Colonic mucosa (tissue), 4 donors: ENCODE results near the gene MGAT4A. TPM values are rescaled to one million over a fixed set of nuclear protein-coding genes. Genes with fewer than 3 reads are reported as not detected.

ENCODE experiments used
- DNase-seq: peaks from one replicate; pipeline ENCODE4 v3.0.0-alpha.2; 2020
- H3K27ac ChIP-seq: fragments of 200-600 bp; one replicate; pipeline ENCODE4 v1.8.0; 2021
- H3K27me3 ChIP-seq: fragments of 200-600 bp; one replicate; pipeline ENCODE4 v1.8.0; 2021
- H3K36me3 ChIP-seq: fragments of 200-600 bp; one replicate; pipeline ENCODE4 v1.8.0; 2021
- H3K4me1 ChIP-seq: fragments of 200-600 bp; one replicate; pipeline ENCODE4 v1.8.0; 2021; ENCODE audit warnings: mild to moderate bottlenecking
- H3K4me3 ChIP-seq: fragments of 200-600 bp; one replicate; pipeline ENCODE4 v1.8.0; 2021
- H3K9ac ChIP-seq, 2 donors: one replicate each; pipeline ENCODE4 v1.7.0; 2013; ENCODE audit warnings: control low read depth in 2 of 2, low read depth in 2 of 2, low read length in 2 of 2
- H3K9me3 ChIP-seq: fragments of 200-600 bp; one replicate; pipeline ENCODE4 v1.8.0; 2021
- CTCF ChIP-seq: fragments of 200-600 bp; IDR thresholded peaks from one replicate; pipeline ENCODE4 v1.8.0; 2022; ENCODE audit warnings: antibody characterized with exemption, mild to moderate bottlenecking
- intact Hi-C: fragments of 100-400 bp; cut with DNase I; formaldehyde crosslinking; loops from one replicate; pipeline ENCODE4 v1.14.1; 2022
- total RNA-seq, 2 donors: library from RNA; stranded (reverse); fragmentation: NEBNext Ultra II Directional in 1 of 2; extraction: Animal tissue kit (Norgen Biotek cat#: 25700) in 1 of 2; gene quantifications; one replicate each; pipeline ENCODE4 v1.2.1, GENCODE V29; 2021
- donor health status: healthy.
- donor health status: DM: no; HTN: no; CAD: no.
- donor health status: DM: no; HTN: no; CAD: no.

The MGAT4A gene
- total RNA-seq, 2 donors from 2014 or later, result 103 to 125 TPM

- no peak for TF ChIP-seq CTCF
- Histone ChIP-seq H3K27ac (no peak overlapping the region), H3K9ac (no peak overlapping the region), H3K36me3 (no peaks in the 10 kb centered on the region), H3K4me1 (no peaks in the 10 kb centered on the region), H3K4me3 (no peak overlapping the region), H3K27me3 (no peaks in the 10 kb centered on the region), H3K9me3 (no peaks in the 10 kb centered on the region)
- no peak for DNase-seq
- intact Hi-C loops, result loop anchor here (10.0 kb wide), 1 partner anchor 65 kb away; no protein-coding TSS in a partner anchor
Observed at GRCh38 chr2:98720286-98720685, 10.6 kb downstream of the MGAT4A start.

GRCh38 chr2:98717621-98718020 lies 13.3 kb downstream of the MGAT4A start:
- Histone ChIP-seq H3K27me3 (no peaks in the 10 kb centered on the region), H3K4me1 (no peaks in the 10 kb centered on the region), H3K9me3 (no peaks in the 10 kb centered on the region), H3K9ac (no peak overlapping the region), H3K4me3 (no peak overlapping the region), H3K27ac (no peak overlapping the region), H3K36me3 (no peaks in the 10 kb centered on the region)
- DNase-seq, result no peak
- no peak for TF ChIP-seq CTCF
- intact Hi-C loops, result no loop called here

GRCh38 chr2:98716786-98717185 lies 14.1 kb downstream of the MGAT4A start:
- H3K4me1 ChIP-seq, result no peaks in the 10 kb centered on the region
- H3K4me3 ChIP-seq, result no peak overlapping the region
- intact Hi-C loops, result no loop called here
- no peak overlapping the region for H3K9ac ChIP-seq
- no peak for DNase-seq
- TF ChIP-seq CTCF, result no peak
- H3K9me3 ChIP-seq, result no peaks in the 10 kb centered on the region
- H3K27ac ChIP-seq, result no peak overlapping the region
- no peaks in the 10 kb centered on the region for H3K27me3 ChIP-seq
- no peaks in the 10 kb centered on the region for H3K36me3 ChIP-seq

- Histone ChIP-seq H3K4me3 (no peak overlapping the region), H3K27ac (no peak overlapping the region), H3K4me1 (no peaks in the 10 kb centered on the region), H3K27me3 (no peaks in the 10 kb centered on the region), H3K9me3 (no peaks in the 10 kb centered on the region), H3K9ac (no peak overlapping the region), H3K36me3 (no peaks in the 10 kb centered on the region)
- DNase-seq, result no peak
- intact Hi-C loops, result no loop called here
- TF ChIP-seq CTCF, result no peak
Observed at GRCh38 chr2:98715812-98716451, 15.0 kb downstream of the MGAT4A start.

GRCh38 chr2:98713332-98714015 lies 17.5 kb downstream of the MGAT4A start:
- no peaks in the 10 kb centered on the region for H3K9me3 ChIP-seq
- no peak for DNase-seq
- no peaks in the 10 kb centered on the region for H3K4me1 ChIP-seq
- H3K9ac ChIP-seq, result no peak overlapping the region
- TF ChIP-seq CTCF, result no peak
- no peak overlapping the region for H3K27ac ChIP-seq
- intact Hi-C loops, result no loop called here
- H3K4me3 ChIP-seq, result no peak overlapping the region
- H3K27me3 ChIP-seq, result no peaks in the 10 kb centered on the region
- H3K36me3 ChIP-seq, result no peaks in the 10 kb centered on the region
